Stimulated activated memory B cell treated with anti-CD40 and anti-IgM and Interleukin-4, amounts not matched to agents 10 μg/mL and 1 μg/mL and 100 μg/mL, for 72 hours (primary cell): ENCODE results near the gene WDFY4.

Experiments
- ATAC-seq: fragments of 150-1000 bp; cut with Tn5 transposase; 2 replicates; pipeline ENCODE4 v1.10.0; 2021
- H3K27ac Mint-ChIP-seq: one replicate; pipeline ENCODE4 v1.8.0; 2022; ENCODE audit warnings: mild to moderate bottlenecking, mixed read lengths
- H3K27me3 Mint-ChIP-seq: one replicate; pipeline ENCODE4 v1.8.0; 2022; ENCODE audit warnings: mixed read lengths
- H3K36me3 Mint-ChIP-seq: one replicate; pipeline ENCODE4 v1.8.0; 2022; ENCODE audit warnings: mixed read lengths
- H3K4me1 Mint-ChIP-seq: one replicate; pipeline ENCODE4 v1.8.0; 2022; ENCODE audit warnings: mixed read lengths
- H3K4me3 Mint-ChIP-seq: one replicate; pipeline ENCODE4 v1.8.0; 2022; ENCODE audit warnings: mild to moderate bottlenecking, moderate library complexity, mixed read lengths
- H3K9me3 Mint-ChIP-seq: one replicate; pipeline ENCODE4 v1.8.0; 2022; ENCODE audit warnings: mixed read lengths

The WDFY4 gene

DNA sequence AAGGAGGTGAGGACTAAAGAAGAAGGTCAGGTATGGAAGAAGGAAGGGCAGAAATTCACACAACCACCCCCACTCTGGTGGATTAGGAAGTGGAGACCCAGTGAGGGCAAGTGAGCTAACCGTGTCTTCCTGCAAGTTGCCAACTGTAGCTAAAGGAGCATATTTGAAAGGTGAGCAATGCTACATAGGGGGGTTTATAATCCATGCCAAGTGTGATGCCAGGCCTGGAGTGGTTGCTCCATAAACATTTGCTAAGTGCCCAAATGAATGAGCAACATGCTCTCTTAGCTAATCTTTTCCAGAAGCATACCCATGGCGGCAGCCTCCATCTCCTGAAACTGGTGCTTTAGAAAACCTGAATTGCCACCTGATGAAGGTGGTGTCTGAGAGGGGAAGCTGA, 133.4 kb downstream of the WDFY4 start:
- Mint-ChIP-seq H3K36me3 (peaks cover 65% of the 10 kb centered on the region), H3K9me3 (no peaks in the 10 kb centered on the region), H3K4me3 (no peak overlapping the region), H3K27ac (peak overlapping the region; percentile 67), H3K4me1 (peaks cover 10% of the 10 kb centered on the region), H3K27me3 (no peaks in the 10 kb centered on the region)
- no peak for ATAC-seq

DNA sequence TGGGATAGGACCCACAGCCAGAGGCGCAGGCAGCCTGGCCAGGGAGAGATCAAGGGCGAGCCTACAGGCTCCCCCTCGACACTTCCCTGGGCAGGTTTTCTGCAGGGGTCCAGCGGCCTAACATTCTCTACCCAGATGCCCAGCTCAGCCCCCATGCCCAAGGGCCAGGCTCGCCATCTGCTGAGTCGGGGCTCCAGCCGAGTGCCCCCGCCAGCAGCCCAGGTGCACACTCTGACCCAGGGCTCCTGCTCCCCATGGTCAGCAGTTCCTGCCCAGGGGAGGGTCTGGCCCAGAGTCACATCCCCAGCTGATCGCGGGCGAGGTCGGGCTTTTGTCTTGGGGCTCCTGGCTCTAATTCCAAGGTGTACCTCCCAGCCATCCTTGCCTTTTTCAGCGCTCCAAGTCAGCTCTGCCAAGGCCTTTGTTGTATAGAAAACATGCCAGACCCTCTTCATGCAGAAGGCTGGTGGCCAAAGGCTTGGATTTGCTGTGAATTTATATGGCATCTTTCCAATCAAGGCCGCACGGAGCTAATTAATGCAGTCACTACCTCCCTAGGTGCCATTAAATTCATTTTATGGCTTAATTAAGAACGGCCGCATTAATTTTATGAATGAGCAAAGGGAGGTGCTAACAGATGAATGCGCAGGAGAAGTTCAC, 134.3 kb downstream of the WDFY4 start:
- Mint-ChIP-seq H3K4me1 (peaks cover 10% of the 10 kb centered on the region), H3K27ac (no peak overlapping the region), H3K36me3 (peaks cover 69% of the 10 kb centered on the region), H3K9me3 (no peaks in the 10 kb centered on the region), H3K27me3 (no peaks in the 10 kb centered on the region), H3K4me3 (no peak overlapping the region)
- ATAC-seq = no peak

DNA sequence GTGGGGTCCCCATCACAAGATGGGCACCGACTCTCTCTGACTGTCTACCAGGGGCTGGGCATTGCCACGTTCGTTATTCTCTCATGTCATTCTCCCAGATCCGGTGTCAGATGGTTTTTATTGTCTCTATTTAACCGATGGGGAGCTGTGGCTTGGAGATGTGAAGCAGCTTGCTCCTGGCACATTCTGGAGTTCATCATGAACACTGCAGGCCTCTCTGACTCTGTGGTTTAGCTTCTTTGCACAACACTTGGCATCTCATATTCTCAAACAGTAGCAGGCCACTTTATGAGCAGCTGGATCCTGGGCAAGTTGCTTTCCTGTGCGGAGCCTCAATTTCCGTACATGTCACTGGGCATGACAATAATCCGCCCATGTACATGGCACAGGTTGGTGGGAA, 135.1 kb downstream of the WDFY4 start:
- Mint-ChIP-seq H3K27ac (peak overlapping the region; percentile 40), H3K27me3 (no peaks in the 10 kb centered on the region), H3K4me1 (peaks cover 10% of the 10 kb centered on the region), H3K9me3 (no peaks in the 10 kb centered on the region), H3K36me3 (peaks cover 61% of the 10 kb centered on the region), H3K4me3 (no peak overlapping the region)
- no peak for ATAC-seq

DNA sequence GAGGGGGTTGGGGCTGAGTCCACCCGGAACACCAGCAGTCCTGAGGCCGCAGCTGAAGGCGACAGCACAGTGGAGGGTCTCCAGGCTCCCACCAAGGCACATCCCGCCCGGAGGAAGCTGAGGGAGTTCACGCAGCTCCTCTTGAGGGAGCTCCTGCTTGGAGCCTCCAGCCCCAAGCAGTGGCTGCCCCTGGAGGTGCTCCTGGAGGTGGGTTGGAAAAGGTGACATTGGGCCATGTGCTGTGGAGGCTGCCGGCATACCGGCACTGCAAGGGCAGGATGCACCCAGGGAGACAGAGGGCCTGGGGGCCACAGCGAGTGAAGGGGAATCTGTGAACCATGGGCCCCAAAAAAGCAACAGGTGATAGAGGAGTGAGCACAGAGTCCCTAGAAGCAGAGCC, 135.6 kb downstream of the WDFY4 start:
- no peaks in the 10 kb centered on the region for H3K27me3 Mint-ChIP-seq
- peak overlapping the region; percentile 17 for H3K4me3 Mint-ChIP-seq
- ATAC-seq = no peak
- peaks cover 10% of the 10 kb centered on the region for H3K4me1 Mint-ChIP-seq
- H3K27ac Mint-ChIP-seq = peak overlapping the region; percentile 40
- H3K36me3 Mint-ChIP-seq = peaks cover 61% of the 10 kb centered on the region
- H3K9me3 Mint-ChIP-seq = no peaks in the 10 kb centered on the region

DNA sequence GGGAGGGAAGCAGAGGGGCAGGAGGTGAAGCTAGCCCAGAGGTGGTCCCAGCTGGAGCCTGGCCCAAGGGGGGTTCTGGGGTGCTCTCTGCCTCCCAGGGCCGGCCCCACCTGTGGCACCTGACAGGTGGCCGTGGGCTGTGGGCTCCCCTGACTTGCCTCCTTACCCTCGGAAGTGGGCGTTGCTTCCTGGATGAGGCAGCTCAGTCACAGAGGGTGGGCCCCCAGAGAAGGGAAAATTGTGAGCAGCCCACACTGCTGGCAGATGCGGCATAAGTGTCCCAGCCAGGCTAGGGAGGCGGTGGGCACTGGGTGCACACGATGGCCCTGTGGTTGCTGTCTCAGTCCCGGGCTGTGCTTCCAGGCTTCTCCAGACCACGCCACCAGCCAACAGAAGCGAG, 136.0 kb downstream of the WDFY4 start:
- Mint-ChIP-seq H3K4me1 (peaks cover 10% of the 10 kb centered on the region), H3K27ac (peak overlapping the region; percentile 40), H3K27me3 (no peaks in the 10 kb centered on the region), H3K36me3 (peaks cover 63% of the 10 kb centered on the region), H3K9me3 (no peaks in the 10 kb centered on the region), H3K4me3 (no peak overlapping the region)
- peak; percentile 50 for ATAC-seq

DNA sequence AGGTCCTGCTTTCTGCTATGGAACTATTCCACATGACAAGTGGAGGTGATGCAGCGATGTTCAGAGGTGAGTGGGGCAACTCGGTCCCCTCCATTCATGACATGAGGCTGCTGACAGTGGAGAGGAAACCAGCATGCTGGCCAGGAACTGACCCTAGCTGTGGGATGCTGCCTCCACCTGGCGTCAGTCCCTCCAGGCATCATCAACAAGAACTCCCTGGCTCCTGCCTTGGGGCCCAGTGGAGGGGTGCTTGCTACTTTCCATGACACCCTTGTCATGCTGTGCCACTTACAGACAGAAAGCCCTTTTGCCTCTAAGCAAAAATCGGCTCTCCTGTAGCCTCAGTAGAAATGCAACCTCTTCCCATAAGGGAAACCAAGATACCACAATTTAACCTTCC, 136.4 kb downstream of the WDFY4 start:
- H3K27me3 Mint-ChIP-seq = no peaks in the 10 kb centered on the region
- peaks cover 65% of the 10 kb centered on the region for H3K36me3 Mint-ChIP-seq
- H3K4me3 Mint-ChIP-seq = no peak overlapping the region
- no peak overlapping the region for H3K27ac Mint-ChIP-seq
- no peaks in the 10 kb centered on the region for H3K9me3 Mint-ChIP-seq
- peaks cover 10% of the 10 kb centered on the region for H3K4me1 Mint-ChIP-seq
- no peak for ATAC-seq

DNA sequence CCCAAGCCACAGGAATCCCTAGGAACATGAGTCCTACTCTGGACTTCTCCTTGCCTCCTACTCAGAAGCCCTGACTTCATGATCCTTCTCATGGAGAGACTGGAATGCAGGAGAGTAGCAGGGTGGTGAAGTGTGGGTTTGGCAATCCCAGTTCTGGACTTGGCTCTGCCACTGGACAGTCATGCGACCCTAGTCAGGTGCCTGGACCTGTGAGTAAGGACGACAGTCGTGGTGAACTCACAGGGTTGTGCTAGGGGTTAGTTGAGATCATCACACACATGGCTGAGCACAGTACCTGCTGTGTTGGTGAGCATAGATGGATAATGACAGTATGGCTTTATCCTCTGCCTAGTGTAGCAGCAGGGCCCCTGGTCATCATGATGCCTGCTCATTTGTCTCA, 137.0 kb downstream of the WDFY4 start:
- no peak for ATAC-seq
- H3K36me3 Mint-ChIP-seq = peaks cover 65% of the 10 kb centered on the region

DNA sequence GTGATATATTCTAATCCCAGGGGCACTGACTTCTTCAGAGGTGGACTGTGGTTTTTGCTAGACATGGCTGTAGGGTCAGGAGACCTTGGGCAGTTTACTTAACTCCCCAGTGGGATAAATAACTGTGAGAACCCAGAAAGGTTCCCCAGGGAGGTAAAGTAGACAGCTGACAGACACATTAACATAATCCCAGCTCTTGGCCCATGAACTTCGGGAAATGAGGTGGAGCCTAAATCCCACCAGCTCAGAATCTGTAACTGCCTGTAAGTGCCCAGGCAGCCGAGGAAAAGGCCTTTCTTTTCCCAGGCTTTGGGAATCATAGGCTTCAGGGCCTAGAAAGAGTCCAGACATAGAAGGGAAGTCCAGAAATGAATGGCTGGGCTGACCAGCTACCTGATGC, 149.0 kb downstream of the WDFY4 start:
- H3K36me3 Mint-ChIP-seq = peaks cover 87% of the 10 kb centered on the region
- no peak overlapping the region for H3K27ac Mint-ChIP-seq
- H3K4me1 Mint-ChIP-seq = peaks cover 15% of the 10 kb centered on the region
- H3K4me3 Mint-ChIP-seq = no peak overlapping the region
- H3K9me3 Mint-ChIP-seq = no peaks in the 10 kb centered on the region
- ATAC-seq = no peak
- no peaks in the 10 kb centered on the region for H3K27me3 Mint-ChIP-seq

More for the DNA sequence above, 137.0 kb downstream of the WDFY4 start:
- Mint-ChIP-seq H3K27ac (no peak overlapping the region), H3K4me1 (peaks cover 10% of the 10 kb centered on the region), H3K9me3 (no peaks in the 10 kb centered on the region), H3K4me3 (no peak overlapping the region), H3K27me3 (no peaks in the 10 kb centered on the region)

DNA sequence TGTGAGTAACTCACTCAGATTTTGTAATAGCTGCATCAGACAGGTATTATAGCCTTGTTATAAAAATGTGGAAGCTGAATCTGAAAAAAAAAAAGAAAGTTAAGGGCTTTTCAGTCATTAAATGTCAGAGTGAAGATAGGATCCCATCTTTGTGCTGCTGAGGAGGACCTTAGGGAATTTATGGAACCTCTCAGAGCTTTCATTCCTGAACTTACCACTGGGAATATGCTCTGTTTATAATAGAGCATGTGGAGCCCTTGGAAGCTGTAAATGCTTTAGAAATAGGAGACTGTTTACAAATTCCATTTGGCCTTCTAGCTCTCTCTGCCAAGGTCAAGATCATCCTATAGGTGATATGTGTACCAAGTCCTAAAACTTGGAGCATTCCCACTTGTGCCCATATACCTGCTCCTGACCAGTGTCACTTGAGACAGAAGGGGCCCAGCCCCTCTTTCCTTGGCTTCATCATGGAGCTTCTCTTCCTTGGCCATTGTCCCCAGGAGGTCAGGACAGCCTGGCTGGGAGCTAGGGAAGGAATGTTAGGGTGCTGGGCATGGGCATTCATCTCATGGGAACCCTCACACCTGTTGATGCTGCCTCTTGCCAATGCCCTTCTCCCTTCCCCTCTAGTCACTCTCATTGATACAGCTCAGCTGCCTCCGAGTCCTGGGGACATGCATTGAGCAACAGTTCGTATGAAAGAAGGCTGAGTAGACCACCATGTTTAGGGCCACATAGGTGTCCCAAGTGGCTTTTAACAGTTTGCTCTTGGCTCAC, 149.7 kb downstream of the WDFY4 start:
- Mint-ChIP-seq H3K27ac (peak overlapping the region; percentile 42), H3K9me3 (no peaks in the 10 kb centered on the region), H3K4me3 (no peak overlapping the region), H3K27me3 (no peaks in the 10 kb centered on the region), H3K36me3 (peaks cover 90% of the 10 kb centered on the region), H3K4me1 (peaks cover 22% of the 10 kb centered on the region)
- ATAC-seq = no peak

DNA sequence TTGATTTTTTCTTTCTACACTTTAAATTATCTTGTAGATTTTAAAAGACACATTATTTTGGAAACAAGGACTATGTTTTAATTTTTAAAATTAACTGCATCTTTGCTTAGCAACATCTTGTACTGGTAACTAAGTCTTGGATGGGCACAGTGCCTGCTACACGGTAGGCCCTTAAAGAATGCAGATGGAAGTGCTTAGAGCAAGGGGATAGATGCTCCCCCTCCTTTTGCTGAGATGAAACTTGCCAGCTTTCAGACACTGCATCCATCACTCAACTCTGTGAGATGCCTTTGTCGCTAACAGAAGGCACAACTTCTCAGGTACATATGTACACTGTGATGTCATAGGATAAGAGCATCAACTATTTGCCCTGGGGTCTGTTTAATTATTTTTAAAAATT, 151.1 kb downstream of the WDFY4 start:
- H3K36me3 Mint-ChIP-seq = peaks cover 90% of the 10 kb centered on the region

DNA sequence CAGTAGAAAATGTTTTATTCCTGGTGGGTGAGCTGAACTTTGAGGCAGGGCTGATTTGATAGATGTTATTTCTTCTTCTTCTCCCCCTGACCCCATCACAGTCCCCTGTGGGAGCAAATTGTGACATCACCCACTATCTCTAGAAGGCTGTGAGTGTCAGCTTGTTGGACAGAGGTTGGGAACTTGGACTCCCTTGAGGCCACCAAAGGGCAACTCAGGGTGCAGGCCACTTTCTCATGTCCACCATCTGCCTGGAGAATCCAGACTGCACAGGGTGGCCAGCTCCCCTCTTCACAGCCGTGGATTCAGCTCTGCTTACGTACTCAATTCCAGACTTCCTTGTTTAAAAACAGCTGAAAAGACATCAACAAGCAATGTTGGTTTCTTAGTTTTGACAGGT, 151.9 kb downstream of the WDFY4 start:
- no peak overlapping the region for H3K4me3 Mint-ChIP-seq
- H3K27ac Mint-ChIP-seq = peak overlapping the region; percentile 74
- peaks cover 34% of the 10 kb centered on the region for H3K4me1 Mint-ChIP-seq
- no peak for ATAC-seq
- H3K9me3 Mint-ChIP-seq = no peaks in the 10 kb centered on the region
- H3K36me3 Mint-ChIP-seq = peaks cover 82% of the 10 kb centered on the region
- no peaks in the 10 kb centered on the region for H3K27me3 Mint-ChIP-seq

More for the DNA sequence above, 151.1 kb downstream of the WDFY4 start:
- Mint-ChIP-seq H3K4me1 (peaks cover 34% of the 10 kb centered on the region), H3K9me3 (no peaks in the 10 kb centered on the region), H3K4me3 (no peak overlapping the region), H3K27ac (peak overlapping the region; percentile 42), H3K27me3 (no peaks in the 10 kb centered on the region)
- no peak for ATAC-seq

DNA sequence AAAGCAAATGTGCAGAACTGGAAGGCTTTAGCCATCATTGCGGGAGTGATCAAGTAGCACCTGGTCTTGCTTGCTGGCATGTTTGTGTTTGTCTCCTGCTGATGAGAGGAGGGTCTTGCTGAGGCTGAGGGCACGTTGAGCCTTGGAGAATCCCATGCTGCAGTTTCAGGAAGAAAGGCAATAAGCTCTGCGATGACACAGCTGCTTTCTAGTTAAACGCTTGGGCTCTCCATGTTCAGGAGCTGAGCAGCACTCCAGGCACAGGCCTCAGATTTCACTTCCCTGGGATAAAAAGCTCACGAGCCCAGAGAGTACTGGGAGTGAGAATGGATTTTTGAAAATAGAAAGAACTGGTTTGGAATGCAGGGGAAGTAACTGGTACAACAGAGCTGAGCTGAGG, 154.2 kb downstream of the WDFY4 start:
- H3K36me3 Mint-ChIP-seq = peaks cover 71% of the 10 kb centered on the region
- H3K9me3 Mint-ChIP-seq = no peaks in the 10 kb centered on the region
- H3K4me3 Mint-ChIP-seq = no peak overlapping the region
- no peaks in the 10 kb centered on the region for H3K27me3 Mint-ChIP-seq
- ATAC-seq = no peak
- peaks cover 34% of the 10 kb centered on the region for H3K4me1 Mint-ChIP-seq
- H3K27ac Mint-ChIP-seq = peak overlapping the region; percentile 74

DNA sequence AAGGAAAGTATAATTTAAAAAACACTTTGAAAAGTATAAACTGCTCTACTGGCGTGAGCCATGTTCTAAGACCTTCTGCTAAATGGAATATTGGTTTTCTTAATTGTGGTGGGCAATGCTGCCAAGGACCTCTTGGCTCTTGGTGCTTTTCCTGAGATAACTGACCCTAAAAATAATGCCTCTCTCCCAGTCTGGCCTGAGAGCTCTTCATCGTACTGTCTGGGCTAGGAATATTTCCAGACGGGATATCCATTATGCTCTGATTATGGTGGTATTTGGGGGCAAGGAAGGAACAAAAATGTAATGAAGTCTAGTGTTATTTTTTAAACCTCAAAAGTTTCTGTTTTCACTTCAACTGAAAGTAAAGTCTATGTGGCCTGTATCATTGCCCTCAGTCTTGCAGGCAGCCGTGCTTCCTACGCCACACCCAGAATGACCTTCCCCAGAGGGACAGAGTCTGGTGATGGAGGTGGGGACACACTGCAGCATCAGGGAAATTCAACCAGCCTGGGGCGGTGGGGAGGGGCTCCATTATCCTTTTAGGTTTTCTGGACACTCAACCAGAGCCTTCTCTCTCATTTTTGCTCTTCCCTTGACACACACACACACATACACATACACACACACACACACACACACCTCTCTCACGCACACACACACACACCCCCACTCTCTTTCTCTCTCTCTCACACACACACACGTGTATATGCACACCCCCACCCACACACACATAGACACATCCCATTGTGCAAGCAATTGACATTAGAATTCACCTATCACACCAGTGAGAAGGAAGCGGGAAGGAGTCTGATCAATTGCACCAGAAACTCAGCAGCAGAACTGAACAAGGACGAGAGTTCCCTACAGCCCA, 155.4 kb downstream of the WDFY4 start:
- H3K36me3 Mint-ChIP-seq = peaks cover 72% of the 10 kb centered on the region
- peaks cover 46% of the 10 kb centered on the region for H3K4me1 Mint-ChIP-seq
- H3K27ac Mint-ChIP-seq = peak overlapping the region; percentile 74
- no peak for ATAC-seq
- H3K9me3 Mint-ChIP-seq = no peaks in the 10 kb centered on the region
- H3K4me3 Mint-ChIP-seq = no peak overlapping the region
- no peaks in the 10 kb centered on the region for H3K27me3 Mint-ChIP-seq

DNA sequence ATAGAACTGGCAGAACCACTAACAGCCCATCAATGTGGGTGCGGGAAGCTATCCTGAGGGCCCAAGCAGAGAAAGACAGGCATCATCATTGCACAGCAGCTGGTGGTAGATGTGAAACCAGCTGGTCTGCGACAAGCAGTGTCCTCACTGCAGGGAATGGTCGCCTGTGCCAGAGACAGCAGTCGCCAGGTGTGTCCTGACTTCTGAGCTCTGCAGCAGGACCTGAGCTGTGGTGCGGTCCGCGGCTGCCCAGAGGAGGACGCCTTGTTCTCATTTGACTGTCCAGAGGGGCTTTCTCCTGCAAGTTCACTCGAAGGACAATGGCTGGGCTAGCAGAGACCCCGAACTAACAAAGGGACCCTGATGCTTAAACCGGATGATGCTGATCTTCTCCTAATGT, 157.6 kb downstream of the WDFY4 start:
- Mint-ChIP-seq H3K27ac (no peak overlapping the region), H3K27me3 (no peaks in the 10 kb centered on the region), H3K36me3 (peaks cover 75% of the 10 kb centered on the region), H3K9me3 (no peaks in the 10 kb centered on the region), H3K4me3 (no peak overlapping the region), H3K4me1 (peaks cover 50% of the 10 kb centered on the region)
- ATAC-seq = no peak

DNA sequence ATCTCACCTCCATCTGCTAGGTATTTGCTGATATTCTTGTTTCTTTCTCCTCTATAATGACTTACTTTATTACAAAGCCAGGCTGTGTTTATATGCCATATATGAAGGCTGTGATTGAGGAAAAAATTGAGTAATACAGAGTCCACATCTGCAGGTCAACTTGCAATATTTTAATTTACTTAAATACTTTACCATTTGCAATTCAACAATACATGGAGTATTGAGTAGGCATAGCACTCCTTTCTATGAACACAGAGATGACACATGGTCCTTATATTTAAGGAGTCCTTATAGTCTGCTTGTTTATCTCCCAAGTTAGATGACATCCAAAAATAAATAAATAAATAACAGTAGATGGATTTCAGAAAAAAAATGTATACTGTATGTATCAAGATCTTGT, 158.5 kb downstream of the WDFY4 start:
- H3K27ac Mint-ChIP-seq = no peak overlapping the region
- ATAC-seq = no peak
- no peaks in the 10 kb centered on the region for H3K9me3 Mint-ChIP-seq
- H3K36me3 Mint-ChIP-seq = peaks cover 75% of the 10 kb centered on the region
- no peak overlapping the region for H3K4me3 Mint-ChIP-seq
- no peaks in the 10 kb centered on the region for H3K27me3 Mint-ChIP-seq
- peaks cover 42% of the 10 kb centered on the region for H3K4me1 Mint-ChIP-seq
